NCI-H2196 treated with DMSO at 0.1 percent for 48 hours (cell line): Measurements from ENCODE around the gene APOL2.

ENCODE experiments used
- DNase-seq: peaks from one replicate; lab custom pipeline; 2025; ENCODE audit not compliant: unreplicated experiment; lab: John Stamatoyannopoulos, UW

Gene APOL2

GRCh38 chr22:36180928-36181327, 58.4 kb downstream of the APOL2 start:
- no peak for DNase-seq

GRCh38 chr22:36180038-36180880, 59.1 kb downstream of the APOL2 start:
- no peak for DNase-seq

- no peak for DNase-seq
Measured at GRCh38 chr22:36177160-36177559, 62.2 kb downstream of the APOL2 start.
